Right atrium auricular region (tissue), 2 donors: ENCODE data around the gene RRP9. TPM values are rescaled to one million over a fixed set of nuclear protein-coding genes. Genes with fewer than 3 reads are reported as not detected.

Experiments used
- DNase-seq: peaks from one replicate; pipeline ENCODE4 v3.0.0-alpha.2; 2019; ENCODE audit warnings: low spot score
- H3K27ac ChIP-seq, 2 donors: fragments of 200-600 bp; sonication (generic); 1 replicate in 1 of 2; 2 replicates in 1 of 2; pipeline ENCODE4 v1.5.1; 2016 to 2019
- H3K27me3 ChIP-seq, 2 donors: fragments of 200-600 bp; sonication (generic); one replicate each; pipeline versions ENCODE4 v1.5.1 to v1.6.0; 2017 to 2019
- H3K36me3 ChIP-seq: fragments of 200-600 bp; sonication (generic); one replicate; pipeline ENCODE4 v1.5.1; 2016
- H3K4me1 ChIP-seq, 2 donors: fragments of 200-600 bp; sonication (generic); one replicate each; pipeline versions ENCODE4 v1.5.1 to v1.6.0; 2017 to 2019
- H3K4me3 ChIP-seq, 2 donors: fragments of 200-600 bp; sonication (generic); 1 replicate in 1 of 2; 2 replicates in 1 of 2; pipeline ENCODE4 v1.5.1; 2017 to 2019; ENCODE audit warnings: mild to moderate bottlenecking in 1 of 2, moderate library complexity in 1 of 2
- H3K9me3 ChIP-seq, 2 donors: fragments of 200-600 bp; sonication (generic); one replicate each; pipeline ENCODE4 v1.5.1; 2019
- CTCF ChIP-seq, 2 donors: fragments of 200-600 bp; sonication (generic); IDR thresholded peaks; one replicate each; pipeline ENCODE4 v1.5.1; 2019; ENCODE audit warnings: antibody characterized with exemption in 2 of 2
- total RNA-seq, 2 donors: library from RNA; depleted of rRNA; stranded (reverse); fragments of >200 nt; gene quantifications; one replicate each; pipeline ENCODE4 v1.1.0, GENCODE V29; 2016

Gene RRP9
- total RNA-seq, 2 donors from 2014 or later: 6.3 to 11.1 TPM

DNA sequence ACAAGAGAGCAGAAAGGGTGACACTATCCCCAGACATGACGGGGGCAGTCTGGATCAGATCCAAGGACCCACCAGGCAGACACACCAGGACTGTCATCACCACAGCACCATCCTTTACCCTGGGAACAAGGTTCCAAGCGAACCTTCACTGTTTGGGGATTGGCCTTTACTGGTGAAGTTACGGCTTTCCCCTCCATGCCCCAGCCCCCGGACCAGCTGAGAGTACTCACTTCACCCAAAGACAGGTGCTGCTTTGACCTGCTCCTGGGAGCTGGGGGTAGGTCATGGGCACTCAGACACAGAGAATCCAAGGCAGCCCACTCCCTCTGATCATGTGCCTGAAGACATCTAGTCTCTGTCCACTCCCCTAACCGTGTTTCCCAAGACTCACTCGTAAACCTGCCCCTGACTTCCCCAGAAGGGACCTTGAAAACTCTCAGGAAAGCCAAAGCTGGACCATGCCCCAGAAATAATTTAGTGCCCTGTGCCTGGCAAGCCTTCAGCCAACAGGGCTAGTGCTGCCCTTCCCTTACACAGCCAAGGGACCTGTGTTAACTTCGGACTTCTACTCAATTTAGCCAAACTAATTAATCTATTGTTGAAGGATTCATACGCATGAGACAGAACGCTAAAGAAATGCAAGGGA lies 2.8 kb downstream of the RRP9 start:
- no peak for DNase-seq
- no peaks in the 10 kb centered on the region for H3K27me3 ChIP-seq
- H3K36me3 ChIP-seq: peaks cover 48% of the 10 kb centered on the region
- H3K4me1 ChIP-seq: peaks cover 0 to 32% of the 10 kb centered on the region in 2 donors
- no peak overlapping the region for H3K4me3 ChIP-seq
- no peaks in the 10 kb centered on the region for H3K9me3 ChIP-seq
- no peak overlapping the region for H3K27ac ChIP-seq
- TF ChIP-seq CTCF (IDR thresholded peaks at IDR 0.05): no peak

GRCh38 chr3:51937611-51938450 lies 3.9 kb downstream of the RRP9 start:
- DNase-seq: no peak
- Histone ChIP-seq H3K36me3 (peaks cover 59% of the 10 kb centered on the region), H3K4me1 (peaks cover 0 to 25% of the 10 kb centered on the region in 2 donors), H3K27ac (no peak overlapping the region), H3K27me3 (no peaks in the 10 kb centered on the region), H3K9me3 (no peaks in the 10 kb centered on the region), H3K4me3 (no peak overlapping the region)
- no peak for TF ChIP-seq CTCF (IDR thresholded peaks at IDR 0.05)

GRCh38 chr3:51937014-51937413 lies 4.7 kb downstream of the RRP9 start:
- DNase-seq: no peak
- no peaks in the 10 kb centered on the region for H3K27me3 ChIP-seq
- H3K4me1 ChIP-seq: peaks cover 0 to 18% of the 10 kb centered on the region in 2 donors
- H3K27ac ChIP-seq: no peak overlapping the region
- TF ChIP-seq CTCF (IDR thresholded peaks at IDR 0.05): no peak
- H3K36me3 ChIP-seq: peaks cover 59% of the 10 kb centered on the region
- no peak overlapping the region for H3K4me3 ChIP-seq
- no peaks in the 10 kb centered on the region for H3K9me3 ChIP-seq

DNA sequence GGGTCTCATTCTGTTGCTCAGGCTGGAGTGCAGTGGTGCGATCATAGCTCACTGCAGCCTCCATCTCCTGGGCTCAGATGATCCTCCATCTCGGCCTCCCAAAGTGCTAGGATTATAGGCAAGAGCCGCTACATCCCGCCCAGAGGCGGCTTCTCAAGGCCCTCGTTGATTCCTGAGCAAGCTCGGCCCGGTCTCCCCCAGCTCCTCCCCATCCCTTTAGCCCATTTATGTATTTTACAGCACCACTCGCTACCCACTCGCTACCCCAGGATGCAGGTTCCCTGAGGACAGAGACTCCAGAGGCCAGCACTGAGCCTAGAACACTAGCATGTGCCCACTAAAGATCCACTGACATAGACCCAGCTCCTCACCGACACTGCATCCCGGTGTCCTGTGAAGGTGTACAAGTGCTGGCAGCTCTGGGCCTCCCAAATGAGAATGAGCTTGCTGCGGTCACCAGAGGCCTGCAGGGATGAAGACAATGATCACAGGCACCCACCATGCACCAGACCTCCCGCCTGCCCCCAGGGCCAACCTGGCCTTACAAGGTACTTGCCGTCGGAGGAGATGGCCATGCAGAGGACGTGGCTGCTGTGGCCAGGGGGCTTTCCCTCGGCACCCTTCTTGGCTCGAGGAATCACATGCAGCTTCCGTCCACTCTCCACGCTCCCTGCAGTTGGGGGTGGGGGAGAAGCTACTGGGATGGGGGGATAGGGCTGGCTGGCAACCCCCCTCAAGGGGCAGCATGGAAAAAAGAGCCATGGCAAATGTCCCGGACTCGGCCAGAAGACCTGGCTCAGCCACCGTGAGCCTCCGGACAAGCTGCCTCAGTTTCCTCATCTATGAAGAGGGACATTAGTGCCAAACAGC lies 5.6 kb downstream of the RRP9 start:
- Histone ChIP-seq H3K27ac (no peak overlapping the region), H3K4me1 (peaks cover 0 to 13% of the 10 kb centered on the region in 2 donors), H3K4me3 (no peak overlapping the region), H3K27me3 (no peaks in the 10 kb centered on the region), H3K36me3 (peaks cover 59% of the 10 kb centered on the region), H3K9me3 (no peaks in the 10 kb centered on the region)
- no peak for TF ChIP-seq CTCF (IDR thresholded peaks at IDR 0.05)
- peak; percentile 16 for DNase-seq

GRCh38 chr3:51934991-51935885 lies 6.5 kb downstream of the RRP9 start:
- no peak for TF ChIP-seq CTCF (IDR thresholded peaks at IDR 0.05)
- peak; percentile 55 for DNase-seq
- Histone ChIP-seq H3K27me3 (no peaks in the 10 kb centered on the region), H3K36me3 (peaks cover 59% of the 10 kb centered on the region), H3K4me1 (peaks cover 0 to 4% of the 10 kb centered on the region in 2 donors), H3K27ac (no peak overlapping the region), H3K4me3 (no peak overlapping the region), H3K9me3 (no peaks in the 10 kb centered on the region)
